Hematopoietic multipotent progenitor cell treated with erythropoietin and hydrocortisone succinate and interleukin-3 and kit ligand, for 8 days (in vitro differentiated cells): ENCODE data around the gene FHOD3.

Experiments
- DNase-seq: peaks from one replicate; pipeline ENCODE4 v3.0.0-alpha.2; 2015

Gene FHOD3

DNA sequence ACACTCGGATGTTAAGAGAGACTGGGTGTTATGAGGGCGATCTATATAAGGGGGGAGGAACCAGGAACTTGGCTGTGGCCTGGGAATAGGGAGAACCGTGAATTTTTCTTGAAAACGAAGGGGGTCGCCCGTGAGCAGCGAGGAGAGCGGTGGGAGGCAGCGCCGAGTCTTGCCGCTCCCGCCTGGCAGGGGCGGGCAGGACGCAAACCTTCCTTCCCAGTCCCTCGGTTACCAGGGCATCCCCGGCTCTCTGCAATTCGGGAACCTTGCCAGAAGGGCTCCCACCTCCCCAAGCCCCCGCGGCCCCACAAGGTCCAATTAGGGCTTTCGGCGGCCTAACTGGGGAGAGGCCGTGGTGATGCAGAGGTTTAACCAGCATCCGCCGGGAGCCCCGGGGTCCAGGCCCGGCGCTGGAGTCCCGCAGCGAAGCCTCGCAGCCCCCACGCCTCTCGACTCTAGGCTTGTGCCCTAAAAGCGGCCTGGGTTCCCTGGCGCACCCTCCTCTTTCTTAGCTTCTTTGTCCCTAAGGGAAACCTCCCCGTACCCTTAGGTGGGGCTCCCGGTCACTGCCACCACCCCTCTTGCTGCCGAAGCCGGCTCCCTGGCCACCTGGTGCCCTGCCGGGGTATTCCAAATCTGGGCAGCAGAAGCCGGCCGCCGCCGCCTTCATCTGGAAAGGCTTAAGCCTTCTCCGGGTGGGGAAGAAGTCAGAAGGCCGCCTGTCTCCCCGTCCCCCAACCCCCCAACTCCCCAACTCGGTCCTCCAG is 680 bp upstream of the FHOD3 start:
- DNase-seq = no peak

- DNase-seq = no peak
Observed at GRCh38 chr18:36298126-36298741, 721 bp downstream of the FHOD3 start.

DNA sequence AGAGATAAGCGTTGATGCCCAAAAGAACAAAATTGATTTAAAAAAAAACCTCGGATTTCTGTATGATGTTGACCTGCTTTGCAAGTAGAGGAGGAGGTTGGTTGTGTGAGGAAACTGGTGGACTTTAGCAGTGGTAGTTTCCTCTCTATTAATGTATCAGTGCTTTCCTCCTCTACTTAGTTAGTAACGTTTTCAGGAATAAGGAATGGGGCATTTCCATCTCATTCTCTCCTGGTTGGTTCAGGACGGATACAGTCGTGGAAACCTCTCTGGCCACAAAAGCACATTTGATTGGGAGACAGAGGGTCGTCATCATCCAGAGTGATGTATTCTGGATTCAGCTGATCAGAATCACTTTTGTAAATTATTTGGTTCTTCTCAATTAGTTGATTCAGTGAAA is 1.5 kb downstream of the FHOD3 start:
- DNase-seq = no peak

DNA sequence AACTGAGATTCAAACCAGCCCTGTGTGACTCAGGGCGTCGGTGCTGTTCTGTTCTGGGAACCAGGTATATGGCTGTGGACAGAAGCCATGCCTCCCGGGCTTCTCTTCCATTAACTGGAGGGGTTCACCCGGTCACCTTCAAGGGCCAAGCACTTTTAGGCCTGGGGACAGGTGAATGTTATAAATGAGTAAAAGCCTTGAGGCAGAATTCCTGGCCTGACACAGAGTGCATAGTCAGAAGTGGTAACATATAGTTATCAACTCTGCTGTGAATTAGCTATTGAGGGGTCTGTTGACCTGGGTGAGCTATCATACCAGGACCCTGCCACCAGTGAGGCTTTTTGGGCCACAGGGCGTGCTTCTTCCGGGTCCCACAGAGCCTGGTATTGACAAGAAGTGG is 2.7 kb downstream of the FHOD3 start:
- no peak for DNase-seq

DNA sequence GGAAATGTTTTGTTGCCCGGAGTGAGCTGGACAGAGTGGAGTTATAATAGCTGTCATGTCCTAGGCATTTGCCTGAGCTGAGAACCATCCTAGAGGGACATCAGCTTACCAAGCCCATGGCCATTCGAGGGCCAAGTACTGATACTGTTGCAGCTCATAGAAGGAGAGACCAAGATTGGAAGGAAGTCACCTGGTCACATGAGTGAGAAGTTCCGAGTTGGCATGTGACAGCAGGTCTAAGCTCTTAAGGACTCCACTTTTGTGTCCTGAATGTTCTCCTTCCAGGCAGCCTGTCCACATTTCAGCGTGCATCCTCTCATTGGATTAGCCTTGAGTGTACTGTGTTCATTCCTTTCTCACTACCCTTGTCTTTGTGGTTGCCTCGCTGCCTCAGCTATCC is 4.4 kb downstream of the FHOD3 start:
- DNase-seq = no peak

DNA sequence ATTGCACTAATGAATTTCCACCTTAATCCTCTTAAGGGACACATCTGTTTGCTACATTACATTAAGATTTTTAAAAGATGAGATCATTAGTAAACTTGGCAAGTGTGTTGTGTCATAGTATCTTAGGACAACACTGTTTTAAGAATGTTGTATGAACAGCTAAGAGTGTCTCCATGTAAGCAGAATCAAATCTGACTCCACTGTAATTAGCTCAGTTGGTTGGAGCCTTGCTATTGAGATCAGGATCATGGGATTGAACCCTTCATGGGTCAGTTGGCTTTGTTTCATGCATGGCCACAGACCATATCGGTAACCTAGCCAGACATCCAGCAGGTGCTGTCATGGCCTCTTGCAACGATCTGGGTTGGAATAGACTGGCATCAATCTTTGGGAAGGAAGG is 5.2 kb downstream of the FHOD3 start:
- DNase-seq = no peak

DNA sequence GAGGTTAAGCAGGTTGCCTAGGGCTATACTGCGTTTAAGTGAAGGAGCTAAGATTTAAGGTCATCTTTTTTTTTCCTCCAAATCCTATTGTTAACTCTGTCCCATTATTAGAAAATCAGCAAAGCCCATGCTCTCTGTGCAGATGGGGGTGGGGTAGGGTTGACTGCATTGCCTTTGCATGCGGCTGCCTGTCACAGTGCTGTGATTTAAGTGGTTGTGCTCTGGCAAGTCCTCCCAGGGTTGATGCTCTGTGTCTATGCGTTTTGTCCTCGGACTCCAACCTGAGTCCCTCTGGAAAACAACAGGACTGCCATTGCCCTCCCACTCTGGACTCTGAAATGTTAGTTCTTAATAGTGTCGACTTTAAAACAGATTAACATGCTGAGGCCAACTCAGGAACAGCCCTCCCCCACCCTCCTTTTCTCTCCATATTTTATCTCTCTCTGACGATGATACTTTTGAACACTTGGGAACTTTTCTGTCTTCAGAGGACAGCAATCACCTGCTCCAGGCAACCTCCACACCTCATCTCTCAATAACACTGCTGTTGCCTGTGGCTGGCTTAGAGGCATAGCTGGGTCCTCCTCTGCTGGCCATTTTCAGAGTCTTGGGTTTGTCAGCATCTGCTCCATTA is 5.8 kb downstream of the FHOD3 start:
- DNase-seq = no peak

DNA sequence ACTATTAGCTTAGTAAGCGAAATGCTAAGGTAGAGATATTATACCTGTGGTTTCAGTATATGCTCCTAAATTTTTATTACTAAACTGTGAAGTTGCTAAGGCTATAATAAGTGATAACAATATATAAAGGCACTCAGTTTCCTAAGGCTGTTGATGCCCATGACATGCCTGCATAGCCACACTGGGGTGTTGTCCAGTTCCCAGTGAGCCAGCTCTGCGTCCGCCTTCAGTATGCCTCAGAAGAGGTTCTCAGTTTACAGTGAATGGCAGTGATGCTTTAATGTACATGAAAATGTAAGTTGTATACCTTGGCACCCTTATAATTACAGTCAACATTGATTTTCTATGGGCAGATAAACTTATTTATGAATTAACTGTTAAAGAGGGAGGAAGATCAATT is 7.2 kb downstream of the FHOD3 start:
- DNase-seq = no peak

GRCh38 chr18:36305375-36305774 is 7.9 kb downstream of the FHOD3 start:
- DNase-seq = no peak

DNA sequence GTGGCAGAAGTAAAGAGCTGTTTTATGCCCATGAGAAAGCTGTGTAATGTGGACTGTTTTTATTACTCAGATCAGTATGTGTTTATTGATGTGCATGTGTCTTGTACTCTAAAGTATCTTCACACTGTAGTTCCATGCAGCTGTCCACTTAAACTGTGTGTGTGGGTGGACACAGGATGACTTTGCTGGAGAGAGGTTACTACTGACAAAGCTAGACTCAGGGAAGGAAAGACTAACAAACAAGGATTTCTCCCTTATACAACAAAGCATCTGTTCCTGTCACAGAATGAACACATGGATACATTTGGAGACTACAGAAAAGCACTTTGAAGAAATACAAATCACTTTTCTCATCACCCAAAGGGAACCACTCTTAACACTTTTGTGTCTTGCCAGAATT is 10.0 kb downstream of the FHOD3 start:
- DNase-seq = no peak

- DNase-seq = no peak
Observed at GRCh38 chr18:36308711-36309435, 11.4 kb downstream of the FHOD3 start.

- no peak for DNase-seq
Observed at GRCh38 chr18:36309436-36310391, 12.2 kb downstream of the FHOD3 start.

DNA sequence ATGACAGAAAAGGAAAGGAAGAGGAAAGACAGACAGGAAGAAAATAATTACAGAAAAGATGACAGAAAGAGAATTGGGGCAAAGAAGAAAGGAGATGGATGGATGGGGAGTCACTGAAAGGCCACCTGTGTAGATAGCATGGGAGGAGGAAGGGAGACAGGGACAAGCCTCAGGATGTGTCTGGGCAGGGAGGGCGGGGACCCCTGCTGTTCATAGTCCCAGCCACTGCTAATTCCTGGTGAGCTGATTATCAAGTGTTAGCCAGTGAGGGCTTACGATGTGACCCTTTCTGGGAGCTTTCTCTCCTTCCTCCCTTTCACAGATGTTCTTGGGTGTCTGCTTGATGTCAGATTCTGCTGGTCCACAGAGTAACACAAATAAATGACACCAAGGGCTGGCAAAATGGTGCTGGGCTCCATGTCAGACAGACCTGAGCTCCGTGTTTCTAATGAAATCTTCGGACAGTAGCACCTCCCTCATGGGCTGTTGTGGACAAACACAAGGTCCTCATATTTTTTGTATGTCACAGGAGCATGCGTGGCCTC is 13.6 kb downstream of the FHOD3 start:
- DNase-seq = no peak

DNA sequence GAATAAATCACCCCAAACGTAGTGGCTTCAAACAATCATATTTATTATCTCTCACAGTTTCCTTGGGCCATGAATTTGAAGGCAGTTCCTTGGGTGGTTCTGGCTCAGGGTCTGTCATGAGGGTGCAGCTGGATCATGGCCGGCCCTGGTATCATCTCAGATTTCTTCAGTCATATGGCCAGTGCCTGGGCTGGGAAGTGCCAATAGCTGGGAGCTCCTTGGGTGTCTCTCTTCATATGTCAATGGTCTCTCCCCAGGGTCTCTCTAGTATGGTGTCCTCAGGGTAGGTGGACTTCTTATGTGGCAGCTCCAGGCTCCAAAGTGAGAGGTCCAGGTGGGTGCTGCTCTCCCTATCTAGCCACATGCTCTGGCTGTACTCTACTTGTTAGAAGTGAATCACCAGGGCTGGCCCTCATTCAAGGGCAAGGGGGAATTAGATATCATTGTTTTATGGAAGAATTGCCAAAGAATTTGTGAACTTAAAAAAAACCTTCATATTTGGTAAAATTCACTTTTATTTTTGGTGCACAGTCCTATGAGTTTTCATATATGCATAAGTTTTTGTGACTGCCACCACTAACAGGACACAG is 15.4 kb downstream of the FHOD3 start:
- no peak for DNase-seq

- DNase-seq = no peak
Observed at GRCh38 chr18:36314098-36314497, 16.6 kb downstream of the FHOD3 start.

- DNase-seq = no peak
Observed at GRCh38 chr18:36314754-36315153, 17.2 kb downstream of the FHOD3 start.

DNA sequence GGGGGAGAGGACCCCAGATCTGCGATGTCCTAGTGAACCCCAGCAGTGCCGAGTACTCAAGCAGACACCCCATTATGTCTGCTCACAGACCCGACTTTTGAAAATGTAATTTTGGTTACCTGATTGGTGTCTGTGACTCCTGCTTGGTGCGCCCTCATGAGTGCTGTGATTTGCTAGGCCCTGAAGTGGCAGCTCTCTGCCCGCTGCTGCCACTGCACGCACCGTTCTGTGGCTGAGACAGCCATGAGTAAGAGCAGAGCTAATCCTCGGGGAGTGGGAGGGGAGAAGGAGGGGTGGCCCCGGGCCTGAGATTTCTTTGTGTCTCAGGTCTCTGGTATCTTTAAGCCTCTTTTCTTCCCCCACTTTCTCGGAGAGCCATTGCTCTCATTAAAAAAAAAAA is 18.2 kb downstream of the FHOD3 start:
- DNase-seq = no peak

GRCh38 chr18:36316246-36316645 is 18.7 kb downstream of the FHOD3 start:
- DNase-seq = no peak

DNA sequence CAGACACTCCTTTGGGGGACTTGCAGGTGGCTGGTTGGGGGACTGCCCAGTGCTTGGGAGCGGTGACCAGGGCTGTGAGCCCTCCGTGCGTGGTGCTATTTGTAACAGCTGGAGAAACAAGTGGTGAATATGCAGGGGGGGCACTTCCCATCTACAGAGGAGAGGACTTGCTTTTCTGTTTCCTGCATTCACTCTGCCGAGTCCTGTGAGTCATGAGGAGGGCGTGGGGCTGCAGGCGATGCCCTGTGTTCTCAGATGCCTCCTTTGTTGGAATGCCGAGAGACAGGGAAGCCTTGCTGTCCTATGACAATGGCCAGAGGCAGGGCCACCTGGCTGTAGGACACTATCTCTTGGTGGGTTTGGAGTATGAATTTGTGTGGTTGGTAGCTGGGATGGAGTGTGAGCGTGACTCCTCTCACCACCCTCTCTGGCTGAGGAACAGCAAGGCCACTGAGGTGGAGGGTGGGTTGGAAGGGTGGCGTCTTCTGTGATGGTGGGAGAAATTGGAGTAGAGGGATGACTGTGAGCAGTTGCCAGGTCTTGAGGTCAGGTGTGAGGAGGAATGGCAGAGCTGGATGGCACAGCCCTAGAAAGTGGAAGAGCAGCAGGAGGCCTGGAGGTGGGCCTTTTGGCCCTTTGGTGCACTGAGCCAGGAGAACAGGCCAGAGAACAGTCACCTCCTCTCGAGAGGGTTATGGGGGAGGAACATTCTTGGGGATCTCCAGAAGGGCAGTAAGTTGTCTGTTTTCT is 24.3 kb downstream of the FHOD3 start:
- no peak for DNase-seq

DNA sequence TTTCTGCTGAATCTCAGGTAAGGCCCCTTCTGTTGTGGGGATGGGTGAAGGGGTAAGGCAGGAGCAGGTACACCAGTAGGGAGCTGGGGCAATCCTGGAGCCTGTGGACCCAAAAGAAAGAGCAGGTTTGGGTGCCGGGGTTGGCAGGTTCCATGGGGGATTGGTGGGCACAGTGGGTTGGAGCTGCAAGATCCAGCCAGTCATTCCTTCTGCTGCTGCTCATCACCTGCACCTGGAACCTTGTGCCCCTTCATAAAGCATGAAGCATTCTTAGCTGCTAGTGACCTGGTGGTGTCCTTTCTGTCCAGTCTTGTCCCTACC is 24.9 kb downstream of the FHOD3 start:
- DNase-seq = no peak

GRCh38 chr18:36322734-36323133 is 25.2 kb downstream of the FHOD3 start:
- no peak for DNase-seq
